Upper lobe of right lung (tissue), 1 donor: ENCODE data around the gene FAM216B. TPM values are rescaled to one million over a fixed set of nuclear protein-coding genes. Genes with fewer than 3 reads are reported as not detected.
"Not testable (repeated sequence)": the region's sequence is repeated elsewhere in the genome, so short reads cannot be mapped to it uniquely, and the experiment has no call there.

Experiments used
- ATAC-seq: fragments of 200-7000 bp; cut with Tn5 transposase; one replicate; pipeline ENCODE4 v1.9.1; 2020; ENCODE audit warnings: mild to moderate bottlenecking, moderate library complexity
- DNase-seq: peaks from one replicate; pipeline ENCODE4 v3.0.0-alpha.2; 2020
- H3K27ac ChIP-seq: fragments of 200-600 bp; one replicate; pipeline ENCODE4 v1.8.0; 2022
- H3K27me3 ChIP-seq: fragments of 200-600 bp; one replicate; pipeline ENCODE4 v1.8.0; 2022; ENCODE audit warnings: mild to moderate bottlenecking
- H3K36me3 ChIP-seq: fragments of 200-600 bp; one replicate; pipeline ENCODE4 v1.8.0; 2022
- H3K4me1 ChIP-seq: fragments of 200-600 bp; one replicate; pipeline ENCODE4 v1.8.0; 2022
- H3K4me3 ChIP-seq: fragments of 200-600 bp; one replicate; pipeline ENCODE4 v1.8.0; 2022; ENCODE audit warnings: mild to moderate bottlenecking
- H3K9me3 ChIP-seq: fragments of 200-600 bp; one replicate; pipeline ENCODE4 v1.8.0; 2022
- CTCF ChIP-seq: fragments of 200-600 bp; IDR thresholded peaks from one replicate; pipeline ENCODE4 v1.8.0; 2022; ENCODE audit warnings: antibody characterized with exemption
- intact Hi-C: fragments of 100-400 bp; cut with DNase I; formaldehyde crosslinking; loops from one replicate; pipeline ENCODE4 v1.11.0; 2022
- total RNA-seq: library from RNA; stranded (reverse); fragmentation: NEBNext Ultra II Directional; extraction: Animal tissue kit (Norgen Biotek cat#: 25700); gene quantifications from one replicate; pipeline ENCODE4 v1.2.1, GENCODE V29; 2021
- donor health status: DM: no; HTN: yes; CAD: no; lungs with severe emphysema.

The FAM216B gene
- total RNA-seq, 1 donor from 2014 or later, result not detected

- intact Hi-C loops, result no loop called here
- Histone ChIP-seq H3K4me1 (no peaks in the 10 kb centered on the region), H3K36me3 (no peaks in the 10 kb centered on the region), H3K9me3 (no peaks in the 10 kb centered on the region), H3K27me3 (no peaks in the 10 kb centered on the region), H3K27ac (no peak overlapping the region), H3K4me3 (no peak overlapping the region)
- ATAC-seq (no peak), DNase-seq (no peak)
- no peak for TF ChIP-seq CTCF
These were observed 19.1 kb upstream of the FAM216B start for GRCh38 chr13:42762251-42762650.

GRCh38 chr13:42762917-42763316, 18.5 kb upstream of the FAM216B start:
- ATAC-seq (no peak), DNase-seq (no peak)
- H3K9me3 ChIP-seq, result no peaks in the 10 kb centered on the region
- no peak overlapping the region for H3K4me3 ChIP-seq
- intact Hi-C loops, result no loop called here
- no peaks in the 10 kb centered on the region for H3K27me3 ChIP-seq
- no peak overlapping the region for H3K27ac ChIP-seq
- no peaks in the 10 kb centered on the region for H3K4me1 ChIP-seq
- no peaks in the 10 kb centered on the region for H3K36me3 ChIP-seq
- no peak for TF ChIP-seq CTCF

- no peak for TF ChIP-seq CTCF
- no peak for ATAC-seq
- intact Hi-C loops, result no loop called here
These were observed 15.4 kb upstream of the FAM216B start for GRCh38 chr13:42766016-42766415.

GRCh38 chr13:42769650-42770049, 11.7 kb upstream of the FAM216B start:
- no peak for TF ChIP-seq CTCF

More at GRCh38 chr13:42766016-42766415, 15.4 kb upstream of the FAM216B start:
- H3K27ac ChIP-seq, result no peak overlapping the region
- no peak for DNase-seq
- H3K36me3 ChIP-seq, result no peaks in the 10 kb centered on the region
- H3K27me3 ChIP-seq, result no peaks in the 10 kb centered on the region
- no peaks in the 10 kb centered on the region for H3K9me3 ChIP-seq
- H3K4me3 ChIP-seq, result no peak overlapping the region
- H3K4me1 ChIP-seq, result no peaks in the 10 kb centered on the region

GRCh38 chr13:42776558-42776957, 4.8 kb upstream of the FAM216B start:
- H3K4me1 ChIP-seq, ATAC-seq, H3K9me3 ChIP-seq, DNase-seq, intact Hi-C loops, H3K27ac ChIP-seq, H3K36me3 ChIP-seq, H3K27me3 ChIP-seq, H3K4me3 ChIP-seq: not testable (repeated sequence)

More at GRCh38 chr13:42769650-42770049, 11.7 kb upstream of the FAM216B start:
- Histone ChIP-seq H3K27me3 (no peaks in the 10 kb centered on the region), H3K4me1 (no peaks in the 10 kb centered on the region), H3K4me3 (no peak overlapping the region), H3K27ac (no peak overlapping the region), H3K36me3 (no peaks in the 10 kb centered on the region), H3K9me3 (peaks cover 5% of the 10 kb centered on the region)
- ATAC-seq (no peak), DNase-seq (no peak)
- intact Hi-C loops, result no loop called here

GRCh38 chr13:42777467-42777866, 3.9 kb upstream of the FAM216B start:
- Histone ChIP-seq H3K9me3 (no peaks in the 10 kb centered on the region), H3K27me3 (no peaks in the 10 kb centered on the region), H3K4me1 (no peaks in the 10 kb centered on the region), H3K27ac (no peak overlapping the region), H3K4me3 (no peak overlapping the region), H3K36me3 (no peaks in the 10 kb centered on the region)
- ATAC-seq, result no peak
- intact Hi-C loops, result no loop called here
- TF ChIP-seq CTCF, result no peak
- DNase-seq, result no peak
